GM19324 (cell line): ENCODE results near the gene BMP6.
"Not testable (repeated sequence)": the region's sequence is repeated elsewhere in the genome, so short reads cannot be mapped to it uniquely, and the experiment has no call there.

ENCODE experiments used
- ATAC-seq: cut with Tn5 transposase; IDR thresholded peaks from one replicate; pipeline ENCODE4 v1.9.1; 2021; ENCODE audit warnings: mild to moderate bottlenecking, moderate library complexity; ENCODE audit not compliant: unreplicated experiment, low FRiP score

Gene BMP6

GRCh38 chr6:7879579-7879978 is 153.7 kb downstream of the BMP6 start:
- no peak for ATAC-seq

DNA sequence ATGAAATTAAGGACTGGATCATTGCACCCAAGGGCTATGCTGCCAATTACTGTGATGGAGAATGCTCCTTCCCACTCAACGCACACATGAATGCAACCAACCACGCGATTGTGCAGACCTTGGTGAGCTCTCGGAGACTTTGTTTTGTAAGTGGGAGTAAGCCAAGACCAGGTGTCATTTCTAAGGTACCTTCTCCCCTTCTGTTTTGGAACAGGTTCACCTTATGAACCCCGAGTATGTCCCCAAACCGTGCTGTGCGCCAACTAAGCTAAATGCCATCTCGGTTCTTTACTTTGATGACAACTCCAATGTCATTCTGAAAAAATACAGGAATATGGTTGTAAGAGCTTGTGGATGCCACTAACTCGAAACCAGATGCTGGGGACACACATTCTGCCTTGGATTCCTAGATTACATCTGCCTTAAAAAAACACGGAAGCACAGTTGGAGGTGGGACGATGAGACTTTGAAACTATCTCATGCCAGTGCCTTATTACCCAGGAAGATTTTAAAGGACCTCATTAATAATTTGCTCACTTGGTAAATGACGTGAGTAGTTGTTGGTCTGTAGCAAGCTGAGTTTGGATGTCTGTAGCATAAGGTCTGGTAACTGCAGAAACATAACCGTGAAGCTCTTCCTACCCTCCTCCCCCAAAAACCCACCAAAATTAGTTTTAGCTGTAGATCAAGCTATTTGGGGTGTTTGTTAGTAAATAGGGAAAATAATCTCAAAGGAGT is 154.2 kb downstream of the BMP6 start:
- no peak for ATAC-seq

DNA sequence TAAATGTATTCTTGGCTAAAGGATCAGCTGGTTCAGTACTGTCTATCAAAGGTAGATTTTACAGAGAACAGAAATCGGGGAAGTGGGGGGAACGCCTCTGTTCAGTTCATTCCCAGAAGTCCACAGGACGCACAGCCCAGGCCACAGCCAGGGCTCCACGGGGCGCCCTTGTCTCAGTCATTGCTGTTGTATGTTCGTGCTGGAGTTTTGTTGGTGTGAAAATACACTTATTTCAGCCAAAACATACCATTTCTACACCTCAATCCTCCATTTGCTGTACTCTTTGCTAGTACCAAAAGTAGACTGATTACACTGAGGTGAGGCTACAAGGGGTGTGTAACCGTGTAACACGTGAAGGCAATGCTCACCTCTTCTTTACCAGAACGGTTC is 154.8 kb downstream of the BMP6 start:
- no peak for ATAC-seq

DNA sequence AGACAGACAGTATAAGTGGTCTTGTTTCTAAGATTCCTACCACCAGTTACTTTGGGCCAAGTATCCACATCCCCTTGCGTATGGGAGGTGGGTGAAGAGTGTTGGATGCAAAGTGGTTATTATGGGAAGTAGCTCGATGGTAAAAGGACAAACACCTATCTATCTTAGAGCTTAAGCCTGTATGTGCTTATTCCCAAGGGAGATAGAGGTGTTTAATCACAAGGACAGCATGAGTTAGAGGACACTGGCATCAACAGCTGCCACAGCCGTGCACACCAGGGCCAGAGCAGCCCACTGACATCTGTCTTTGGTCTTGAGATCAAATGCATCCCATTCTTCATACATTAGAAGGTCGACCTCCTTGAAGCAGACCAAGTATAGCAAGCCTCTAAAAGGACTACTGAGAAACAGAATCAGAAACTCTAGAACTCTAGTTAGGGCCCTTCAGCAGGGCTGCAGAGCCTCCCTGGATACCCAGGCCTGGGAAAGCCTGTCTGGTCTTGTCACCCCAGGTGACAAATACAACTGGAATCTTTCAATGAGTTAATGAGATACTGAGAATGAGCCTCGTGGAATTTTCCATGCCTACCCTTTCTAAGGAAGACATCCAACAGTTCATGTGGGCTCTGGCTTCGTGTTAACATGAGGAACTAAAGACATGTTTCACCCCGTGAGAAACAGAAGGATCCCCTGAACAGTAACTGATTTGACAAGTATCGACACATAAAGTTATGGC is 156.0 kb downstream of the BMP6 start:
- no peak for ATAC-seq

DNA sequence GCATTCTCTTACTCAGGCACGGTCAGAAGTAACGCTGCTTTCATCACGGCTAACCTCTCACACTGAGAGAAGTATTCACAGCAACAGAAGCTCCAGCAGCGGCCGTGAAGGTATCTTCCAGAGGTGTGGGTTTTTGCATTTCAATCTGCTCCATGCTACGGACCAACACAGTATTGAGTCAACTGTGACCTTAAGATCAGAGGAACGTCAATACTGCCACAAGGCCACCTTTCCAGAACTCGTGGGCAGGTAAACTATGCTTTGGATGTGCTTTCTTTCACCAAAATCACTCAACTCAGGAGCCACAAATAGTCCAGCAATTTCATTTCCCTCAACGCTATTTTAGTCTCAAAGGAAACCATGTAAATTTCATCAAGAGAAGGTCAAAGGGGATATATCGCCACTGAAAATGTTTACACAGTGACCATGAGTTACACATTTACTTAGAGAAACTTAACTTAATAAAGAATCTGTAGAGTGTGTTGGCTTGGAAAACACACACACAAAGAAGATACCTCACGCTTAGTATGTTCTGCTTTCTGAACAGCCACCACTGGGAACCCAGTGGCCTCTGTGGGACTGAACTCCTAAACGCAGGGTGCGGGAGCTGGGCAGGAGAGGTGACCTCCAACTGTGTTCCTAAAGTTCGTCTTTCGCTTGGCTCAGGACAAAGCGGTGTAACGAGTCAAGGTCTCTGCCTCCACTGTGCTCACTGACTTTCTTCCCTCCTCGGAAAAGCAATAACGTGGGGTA is 156.8 kb downstream of the BMP6 start:
- ATAC-seq = no peak

DNA sequence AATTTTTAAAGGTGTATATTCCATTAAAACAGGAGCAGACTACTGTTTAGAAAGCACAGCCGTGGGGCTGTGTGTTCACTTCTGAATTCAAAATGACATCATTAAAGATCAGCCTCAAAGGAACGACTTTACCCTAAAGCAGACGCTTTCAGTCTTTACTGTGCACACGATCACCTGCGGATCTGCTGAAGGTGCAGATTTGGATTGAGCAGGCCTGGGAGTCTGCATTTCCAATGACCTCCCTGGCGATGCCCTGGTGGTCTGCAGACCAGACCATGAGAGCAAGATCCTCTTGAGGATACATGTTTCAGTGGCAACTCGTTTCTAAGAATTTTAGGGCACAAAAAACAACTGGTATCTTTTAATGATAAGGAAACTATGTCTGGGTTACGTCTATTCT is 157.5 kb downstream of the BMP6 start:
- ATAC-seq = no peak

- ATAC-seq = no peak
Observed at GRCh38 chr6:7886132-7886531, 160.2 kb downstream of the BMP6 start.

- ATAC-seq = no peak
Observed at GRCh38 chr6:7887278-7887991, 161.5 kb downstream of the BMP6 start.

DNA sequence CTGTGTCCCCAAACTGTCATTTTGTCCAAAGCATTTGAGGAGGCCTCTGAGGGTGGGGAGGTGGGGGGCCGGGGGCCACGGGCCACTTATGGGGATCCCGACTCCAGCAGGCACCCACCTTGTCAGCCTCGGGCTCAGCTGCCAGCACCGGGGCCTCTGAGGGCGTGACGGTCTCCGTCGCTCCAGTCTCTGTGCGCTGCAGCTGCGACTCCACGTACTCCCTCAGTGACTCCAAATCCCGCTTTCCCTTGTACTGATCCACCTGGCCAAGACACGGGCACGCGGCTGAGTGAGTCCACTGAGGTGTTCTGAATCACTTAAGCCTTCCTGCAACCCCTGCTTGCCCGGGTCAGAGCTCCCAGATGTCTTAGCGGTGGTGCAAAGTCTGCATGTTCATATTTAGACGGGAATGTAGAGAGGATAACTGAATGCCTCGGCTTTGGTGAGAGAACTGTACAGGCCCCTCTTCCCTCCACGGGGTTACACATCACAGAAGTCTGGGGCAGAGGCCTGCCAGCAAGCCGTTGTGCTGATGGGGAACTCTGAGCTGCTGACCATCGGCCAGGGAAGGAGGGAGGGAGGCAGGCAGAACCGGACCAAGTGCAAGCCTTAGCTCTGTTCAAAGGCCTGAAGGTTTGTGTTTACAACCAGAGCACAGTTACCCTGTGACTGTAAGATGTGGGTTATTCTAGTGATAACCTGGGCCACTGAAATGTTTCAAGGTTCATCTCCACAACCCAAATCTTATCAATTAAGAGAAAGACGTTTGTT is 162.9 kb downstream of the BMP6 start:
- no peak for ATAC-seq

DNA sequence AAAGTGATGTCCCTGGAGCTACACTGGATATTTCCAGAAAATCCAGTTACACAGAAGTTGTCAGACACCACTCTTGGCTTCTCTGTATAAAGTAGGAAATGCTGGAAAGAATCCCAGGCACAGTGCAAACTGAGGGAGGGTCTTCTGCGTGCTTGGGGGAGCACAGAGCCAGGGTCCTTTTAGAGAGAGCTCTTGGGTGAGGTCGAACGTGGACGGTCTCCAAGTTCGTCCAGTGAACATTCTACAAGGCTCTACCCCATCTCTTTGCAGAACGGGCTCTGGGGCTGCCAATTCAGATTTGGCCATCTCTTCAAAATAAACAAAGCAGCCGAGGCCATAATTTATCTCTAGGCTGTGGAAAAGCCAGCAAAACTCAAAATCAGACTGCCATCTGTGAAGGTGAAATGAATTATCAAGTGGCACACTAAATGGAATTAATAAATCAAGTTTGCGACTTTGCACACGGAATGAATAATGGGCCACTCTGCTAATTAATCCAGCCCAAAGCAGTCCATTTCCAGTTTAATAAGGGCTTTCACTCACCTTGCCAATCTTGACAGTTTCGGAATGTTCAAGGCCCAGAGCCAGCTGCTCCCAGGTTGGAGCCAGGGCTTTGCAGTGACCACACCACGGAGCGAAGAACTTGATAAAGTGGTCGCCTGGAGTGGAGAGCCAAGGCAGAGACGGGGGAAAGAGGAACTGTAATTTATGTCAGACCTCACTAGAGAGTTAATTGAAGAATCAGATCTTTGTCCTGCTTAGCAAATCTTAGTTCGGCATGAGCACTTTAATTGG is 165.4 kb downstream of the BMP6 start:
- no peak for ATAC-seq

DNA sequence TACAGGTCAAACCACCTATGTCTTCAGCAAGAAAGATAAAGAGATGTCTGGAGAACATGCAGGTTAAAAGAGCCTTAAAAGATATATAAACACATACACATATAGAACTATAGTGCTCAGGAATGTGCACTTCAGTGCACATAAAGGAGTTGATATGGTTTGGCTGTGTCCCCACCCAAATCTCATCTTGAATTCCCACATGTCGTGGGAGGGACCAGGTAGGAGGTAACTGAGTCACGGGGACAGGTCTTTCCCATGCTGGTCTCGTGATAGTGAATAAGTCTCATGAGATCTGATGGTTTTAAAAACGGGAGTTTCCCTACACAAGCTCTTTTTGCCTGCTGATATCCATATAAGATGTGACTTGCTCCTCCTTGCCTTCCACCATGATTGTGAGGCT is 166.5 kb downstream of the BMP6 start:
- not testable (repeated sequence) for ATAC-seq

DNA sequence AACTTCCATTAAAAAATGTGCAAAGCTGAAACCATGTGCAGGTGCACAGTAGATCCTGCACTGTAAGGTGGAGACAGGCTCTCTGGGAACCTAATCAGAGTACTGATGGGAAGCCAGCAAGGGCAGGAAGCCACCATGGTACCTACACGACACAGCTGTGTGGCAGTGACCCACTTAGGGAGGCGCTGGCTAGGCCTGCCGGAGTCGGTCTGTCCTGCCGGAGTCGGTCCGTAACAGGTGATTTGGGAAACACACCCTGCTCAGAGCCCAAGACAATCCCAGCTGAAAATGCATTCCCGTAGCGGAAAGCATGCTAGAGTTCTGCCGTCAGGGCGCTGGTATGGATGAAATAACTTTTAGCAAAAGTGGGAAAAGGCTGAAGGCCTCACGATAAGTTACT is 167.4 kb downstream of the BMP6 start:
- no peak for ATAC-seq

GRCh38 chr6:7894262-7895124 is 168.6 kb downstream of the BMP6 start:
- no peak for ATAC-seq

DNA sequence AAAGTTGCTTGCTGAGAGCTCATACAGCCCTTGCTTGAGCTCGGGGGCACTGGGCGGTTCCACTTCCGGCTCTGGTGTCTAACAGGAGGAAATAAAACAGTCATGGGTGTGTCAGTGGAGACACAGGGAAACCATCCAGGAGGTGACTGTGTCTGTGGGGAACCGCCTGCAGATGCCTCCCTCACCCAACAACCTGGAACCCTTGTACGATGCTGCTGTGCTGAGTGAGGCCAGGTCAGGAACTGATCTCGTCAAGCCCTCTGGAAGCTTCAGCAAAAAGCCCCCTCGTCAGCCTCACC is 169.2 kb downstream of the BMP6 start:
- ATAC-seq = no peak

GRCh38 chr6:7896465-7896987 is 170.6 kb downstream of the BMP6 start:
- ATAC-seq = no peak

- ATAC-seq = peak; percentile 44
Observed at GRCh38 chr6:7897461-7898192, 171.7 kb downstream of the BMP6 start.

GRCh38 chr6:7898193-7898586 is 172.3 kb downstream of the BMP6 start:
- ATAC-seq = peak; percentile 5
